Naive thymus-derived CD4-positive, alpha-beta T cell (primary cell): Measurements from ENCODE around the gene ZNF431. TPM values are rescaled to one million over a fixed set of nuclear protein-coding genes. Genes with fewer than 3 reads are reported as not detected.
"Not testable (repeated sequence)": the region's sequence is repeated elsewhere in the genome, so short reads cannot be mapped to it uniquely, and the experiment has no call there.

Experiments
- ATAC-seq: fragments of 150-1000 bp; cut with Tn5 transposase; 2 replicates; pipeline ENCODE4 v1.10.0; 2021; ENCODE audit warnings: mild to moderate bottlenecking, moderate library complexity
- CTCF ChIA-PET: fragments of 350-600 bp; sonication (Branson Sonifier 250); formaldehyde crosslinking; loops from one replicate; lab custom pipeline; 2021; ENCODE audit warnings: antibody characterized with exemption; lab: Charles Lee
- POLR2A ChIA-PET: fragments of 350-600 bp; sonication (Branson Sonifier 250); formaldehyde crosslinking; loops from one replicate; lab custom pipeline; 2021; ENCODE audit warnings: antibody characterized with exemption, inconsistent platforms; lab: Charles Lee
- DNase-seq, 9 donors: peaks; one replicate each; pipeline versions ENCODE4 v3.0.0 to v3.0.0-alpha.2; 2020 to 2022; ENCODE audit warnings: mixed read lengths in 1 of 9
- H3K27ac ChIP-seq: one replicate; pipeline ENCODE4 v1.7.0; 2013; ENCODE audit warnings: mild to moderate bottlenecking, low read depth, low read length, moderate library complexity
- H3K27me3 ChIP-seq, 2 donors: one replicate each; pipeline ENCODE4 v1.7.0; 2013; ENCODE audit warnings: low read length in 2 of 2, mild to moderate bottlenecking in 2 of 2, moderate library complexity in 2 of 2; ENCODE audit not compliant: control insufficient read depth in 2 of 2, insufficient read depth in 2 of 2
- H3K36me3 ChIP-seq, 3 experiments: 1 replicate in 2 of 3; 2 replicates in 1 of 3; pipeline ENCODE4 v1.7.0; 2013; ENCODE audit warnings: low read length in 3 of 3, mild to moderate bottlenecking in 3 of 3, moderate library complexity in 1 of 3; ENCODE audit not compliant: insufficient read depth in 3 of 3, control insufficient read depth in 2 of 3
- H3K4me1 ChIP-seq, 2 donors: one replicate each; pipeline ENCODE4 v1.7.0; 2013; ENCODE audit warnings: low read length in 2 of 2, mild to moderate bottlenecking in 2 of 2, moderate library complexity in 1 of 2; ENCODE audit not compliant: control insufficient read depth in 2 of 2, insufficient read depth in 2 of 2
- H3K4me3 ChIP-seq: 2 replicates; pipeline ENCODE4 v1.7.0; 2013; ENCODE audit warnings: mild to moderate bottlenecking, low read length
- H3K9me3 ChIP-seq, 3 experiments: 1 replicate in 2 of 3; 2 replicates in 1 of 3; pipeline ENCODE4 v1.7.0; 2013; ENCODE audit warnings: low read length in 3 of 3; ENCODE audit not compliant: control insufficient read depth in 2 of 3
- H3K27ac Mint-ChIP-seq, 9 donors: one replicate each; pipeline ENCODE4 v1.8.0; 2020 to 2022; ENCODE audit warnings: mixed read lengths in 9 of 9, mild to moderate bottlenecking in 8 of 9, moderate library complexity in 5 of 9, inconsistent platforms in 2 of 9
- H3K27me3 Mint-ChIP-seq, 5 donors: one replicate each; pipeline ENCODE4 v1.8.0; 2021 to 2022; ENCODE audit warnings: mixed read lengths in 5 of 5, mild to moderate bottlenecking in 1 of 5
- H3K36me3 Mint-ChIP-seq, 5 donors: one replicate each; pipeline ENCODE4 v1.8.0; 2020 to 2022; ENCODE audit warnings: mixed read lengths in 5 of 5, mild to moderate bottlenecking in 3 of 5, inconsistent platforms in 1 of 5
- H3K4me1 Mint-ChIP-seq, 7 donors: one replicate each; pipeline ENCODE4 v1.8.0; 2020 to 2022; ENCODE audit warnings: mixed read lengths in 7 of 7, mild to moderate bottlenecking in 3 of 7, inconsistent platforms in 1 of 7
- H3K4me3 Mint-ChIP-seq, 10 donors: one replicate each; pipeline ENCODE4 v1.8.0; 2020 to 2022; ENCODE audit warnings: mild to moderate bottlenecking in 10 of 10, mixed read lengths in 10 of 10, moderate library complexity in 6 of 10, inconsistent platforms in 2 of 10
- H3K9me3 Mint-ChIP-seq, 11 donors: one replicate each; pipeline ENCODE4 v1.8.0; 2020 to 2022; ENCODE audit warnings: mixed read lengths in 11 of 11, mild to moderate bottlenecking in 4 of 11, inconsistent platforms in 1 of 11, moderate library complexity in 1 of 11
- intact Hi-C, 2 donors: fragments of 100-400 bp; cut with micrococcal nuclease; formaldehyde crosslinking; loops; one replicate each; pipeline ENCODE4 v1.15.1; 2023
- polyA plus RNA-seq, 2 donors: library from polyadenylated mRNA; unstranded; fragments of 300-500 nt; fragmentation: Illumina TruSeq; gene quantifications; one replicate each; pipeline ENCODE4 v1.2.3, GENCODE V29; 2021
- total RNA-seq, 6 experiments: library from RNA in 5 of 6; stranded (reverse) in 5 of 6; gene quantifications; 1 replicate in 5 of 6; 2 replicates in 1 of 6; pipeline ENCODE4 v1.2.3 and lab custom pipeline; 2021 to 2026

Gene ZNF431
- total and polyA plus RNA-seq, 7 experiments from 2014 or later, result 10.1 to 36.8 (median 22.6) TPM

DNA sequence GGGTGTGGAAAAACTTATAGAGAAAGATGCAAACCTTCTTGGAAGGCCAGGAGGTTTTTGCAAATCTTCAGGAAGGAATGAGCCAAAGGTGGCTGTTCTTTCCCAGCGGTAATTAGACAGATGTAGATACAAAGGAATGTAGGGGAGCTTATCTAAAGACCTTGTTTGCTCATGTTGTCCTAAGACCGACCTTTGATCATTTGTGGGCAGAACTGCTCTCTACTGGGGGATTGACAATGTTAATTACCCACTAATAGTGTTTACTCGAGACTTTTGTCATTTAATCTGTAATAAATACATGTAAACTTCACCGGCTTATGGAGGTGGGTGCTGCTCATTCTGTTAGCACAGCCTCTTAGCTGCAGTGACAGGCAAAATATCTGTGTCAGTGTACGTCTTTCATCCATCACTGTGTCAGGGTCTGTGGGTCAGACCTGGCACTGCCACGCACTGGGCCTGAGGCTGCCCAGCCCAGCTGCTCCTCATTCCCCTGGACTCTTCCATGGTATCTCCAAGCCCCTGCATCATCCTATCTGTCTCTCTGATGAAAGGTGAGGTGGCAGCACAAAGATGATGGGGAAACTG lies 68.3 kb downstream of the ZNF431 start:
- ATAC-seq (no peak), DNase-seq (no peak)
- Histone ChIP-seq H3K9me3 (no peaks in the 10 kb centered on the region), H3K4me3 (no peak overlapping the region), H3K27ac (no peak overlapping the region), H3K27me3 (no peaks in the 10 kb centered on the region), H3K4me1 (no peaks in the 10 kb centered on the region), H3K36me3 (no peaks in the 10 kb centered on the region)
- Mint-ChIP-seq H3K4me3 (no peak overlapping the region), H3K27ac (no peak overlapping the region), H3K4me1 (no peaks in the 10 kb centered on the region), H3K9me3 (peaks cover 0 to 22% (median 1%) of the 10 kb centered on the region in 11 donors), H3K36me3 (peaks cover 0 to 11% (median 0%) of the 10 kb centered on the region in 5 donors), H3K27me3 (peaks cover 0 to 19% (median 11%) of the 10 kb centered on the region in 5 donors)
- intact Hi-C loops, result no loop called here
- ChIA-PET CTCF (no interaction called here), POLR2A (no interaction called here)

DNA sequence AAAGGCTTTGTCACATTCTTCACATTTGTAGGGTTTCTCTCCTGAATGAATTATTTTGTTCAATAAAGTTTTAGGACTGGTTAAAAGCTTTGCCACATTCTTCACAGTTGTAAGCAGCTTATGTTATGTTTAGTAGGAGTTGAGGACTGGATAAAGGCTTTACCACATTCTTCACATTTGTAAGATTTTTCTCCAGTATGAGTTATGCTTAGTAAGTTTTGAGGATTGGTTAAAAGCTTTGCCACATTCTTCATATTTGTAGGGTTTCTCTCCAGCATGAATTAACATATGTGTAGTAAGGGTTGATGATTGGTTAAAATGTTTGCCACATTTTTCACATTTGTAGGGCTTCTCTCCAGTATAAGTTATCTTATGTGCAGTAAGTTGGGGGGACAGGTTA lies 79.9 kb downstream of the ZNF431 start:
- no peaks in the 10 kb centered on the region for H3K36me3 ChIP-seq
- H3K4me1 ChIP-seq, result no peaks in the 10 kb centered on the region
- Mint-ChIP-seq H3K36me3 (no peaks in the 10 kb centered on the region), H3K27ac (no peak overlapping the region), H3K9me3 (peaks cover 0 to 15% (median 0%) of the 10 kb centered on the region in 11 donors), H3K4me1 (no peaks in the 10 kb centered on the region), H3K4me3 (no peak overlapping the region), H3K27me3 (peaks cover 0 to 27% (median 12%) of the 10 kb centered on the region in 5 donors)
- intact Hi-C loops, result no loop called here
- ATAC-seq (no peak), DNase-seq (no peak)
- CTCF ChIA-PET, result no interaction called here
- POLR2A ChIA-PET, result no interaction called here
- no peak overlapping the region for H3K27ac ChIP-seq
- no peaks in the 10 kb centered on the region for H3K27me3 ChIP-seq
- H3K9me3 ChIP-seq, result no peaks in the 10 kb centered on the region
- no peak overlapping the region for H3K4me3 ChIP-seq

DNA sequence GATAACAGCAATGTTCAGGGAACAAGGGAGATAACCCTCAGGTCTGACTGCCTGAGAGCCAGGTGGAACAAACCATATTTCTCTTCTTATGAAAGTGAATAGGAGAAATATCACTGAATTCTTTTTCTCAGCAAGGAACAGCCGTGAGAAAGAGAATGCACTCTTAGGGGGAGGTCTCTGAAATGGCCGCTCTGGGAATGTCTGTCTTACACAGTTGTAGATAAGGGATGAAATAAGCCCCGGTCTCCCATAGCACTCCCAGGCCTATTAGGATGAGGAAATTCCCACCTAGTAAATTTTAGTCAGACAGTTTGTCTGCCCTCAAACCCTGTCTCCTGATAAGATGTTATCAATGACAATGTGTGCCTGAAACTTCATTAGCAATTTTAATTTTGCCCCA lies 88.1 kb downstream of the ZNF431 start:
- H3K4me3 ChIP-seq, H3K27me3 Mint-ChIP-seq, intact Hi-C loops, ATAC-seq, H3K4me1 Mint-ChIP-seq, DNase-seq, H3K27ac ChIP-seq, CTCF ChIA-PET, POLR2A ChIA-PET, H3K36me3 ChIP-seq, H3K4me3 Mint-ChIP-seq, H3K27me3 ChIP-seq, H3K27ac Mint-ChIP-seq, H3K4me1 ChIP-seq: not testable (repeated sequence)
- H3K9me3 ChIP-seq, result peaks cover 0 to 20% (median 0%) of the 10 kb centered on the region in 3 experiments
- peaks cover 0 to 24% (median 6%) of the 10 kb centered on the region in 5 donors for H3K36me3 Mint-ChIP-seq
- peaks cover 11 to 66% (median 34%) of the 10 kb centered on the region in 11 donors for H3K9me3 Mint-ChIP-seq

GRCh38 chr19:21233691-21234090 lies 91.9 kb downstream of the ZNF431 start:
- H3K9me3 Mint-ChIP-seq, result peaks cover 8 to 67% (median 32%) of the 10 kb centered on the region in 11 donors
- peaks cover 0 to 22% (median 6%) of the 10 kb centered on the region in 5 donors for H3K36me3 Mint-ChIP-seq
- H3K27me3 Mint-ChIP-seq, result peaks cover 0 to 5% (median 0%) of the 10 kb centered on the region in 5 donors
- H3K27ac Mint-ChIP-seq, result no peak overlapping the region
- H3K4me3 Mint-ChIP-seq, result no peak overlapping the region
- no peaks in the 10 kb centered on the region for H3K4me1 Mint-ChIP-seq
- no peak overlapping the region for H3K4me3 ChIP-seq
- ChIA-PET POLR2A (no interaction called here), CTCF (no interaction called here)
- ATAC-seq (no peak), DNase-seq (no peak)
- intact Hi-C loops, result no loop called here
- peaks cover 0 to 16% (median 0%) of the 10 kb centered on the region in 3 experiments for H3K9me3 ChIP-seq
- no peak overlapping the region for H3K27ac ChIP-seq
- no peaks in the 10 kb centered on the region for H3K4me1 ChIP-seq
- no peaks in the 10 kb centered on the region for H3K36me3 ChIP-seq
- H3K27me3 ChIP-seq, result no peaks in the 10 kb centered on the region

- DNase-seq, H3K36me3 ChIP-seq, H3K4me3 ChIP-seq, H3K4me1 ChIP-seq, H3K27ac ChIP-seq, H3K27me3 ChIP-seq, H3K4me1 Mint-ChIP-seq, intact Hi-C loops, POLR2A ChIA-PET, H3K36me3 Mint-ChIP-seq, H3K27ac Mint-ChIP-seq, H3K9me3 ChIP-seq, H3K4me3 Mint-ChIP-seq, H3K27me3 Mint-ChIP-seq, ATAC-seq, CTCF ChIA-PET: not testable (repeated sequence)
- peaks cover 0 to 43% (median 10%) of the 10 kb centered on the region in 11 donors for H3K9me3 Mint-ChIP-seq
Measured at GRCh38 chr19:21236751-21237150, 94.9 kb downstream of the ZNF431 start.

DNA sequence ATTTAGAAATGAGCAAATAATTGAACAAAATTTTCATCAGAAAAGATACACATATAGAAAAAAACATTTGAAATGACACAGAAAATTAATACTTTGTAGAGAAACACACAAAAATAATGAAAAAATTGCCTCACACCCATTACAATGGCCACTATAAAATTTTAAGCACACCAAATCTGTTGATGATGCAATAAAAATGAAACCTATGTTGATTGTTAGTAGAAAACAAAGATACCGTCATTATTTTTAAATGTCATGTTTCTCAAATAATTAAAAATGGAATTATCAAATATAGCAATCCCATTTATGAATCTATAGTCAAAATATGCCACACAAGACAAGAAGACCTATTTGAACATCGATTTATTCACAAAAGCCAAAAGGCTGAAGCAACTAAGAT lies 96.8 kb downstream of the ZNF431 start:
- H3K27ac ChIP-seq, result no peak overlapping the region
- DNase-seq (no peak), ATAC-seq (no peak)
- Mint-ChIP-seq H3K27me3 (peaks cover 0 to 4% (median 0%) of the 10 kb centered on the region in 5 donors), H3K9me3 (peaks cover 0 to 28% (median 4%) of the 10 kb centered on the region in 11 donors), H3K27ac (no peak overlapping the region), H3K4me1 (no peaks in the 10 kb centered on the region), H3K36me3 (peaks cover 0 to 3% (median 0%) of the 10 kb centered on the region in 5 donors), H3K4me3 (no peak overlapping the region)
- H3K4me3 ChIP-seq, result no peak overlapping the region
- ChIA-PET CTCF (no interaction called here), POLR2A (no interaction called here)
- no peaks in the 10 kb centered on the region for H3K4me1 ChIP-seq
- no peaks in the 10 kb centered on the region for H3K27me3 ChIP-seq
- no peaks in the 10 kb centered on the region for H3K36me3 ChIP-seq
- H3K9me3 ChIP-seq, result no peaks in the 10 kb centered on the region
- intact Hi-C loops, result no loop called here
